HG03521 (cell line): ENCODE results near the gene PTPN9.

Experiments
- ATAC-seq: cut with Tn5 transposase; IDR thresholded peaks from one replicate; pipeline ENCODE4 v1.9.1; 2021; ENCODE audit warnings: mild to moderate bottlenecking, moderate library complexity; ENCODE audit not compliant: unreplicated experiment

Gene PTPN9

GRCh38 chr15:75425966-75426500, 153.1 kb downstream of the PTPN9 start:
- no peak for ATAC-seq

- ATAC-seq: no peak
Observed at GRCh38 chr15:75422554-75422953, 156.6 kb downstream of the PTPN9 start.

- no peak for ATAC-seq
Observed at GRCh38 chr15:75420698-75421097, 158.4 kb downstream of the PTPN9 start.

- no peak for ATAC-seq
Observed at GRCh38 chr15:75416584-75416983, 162.5 kb downstream of the PTPN9 start.
